GM21515 (cell line): ENCODE results near the gene INSYN2B.
A peak's percentile ranks its signal among the peaks of the same experiment; 100 is the strongest.

ENCODE experiments used
- ATAC-seq: cut with Tn5 transposase; IDR thresholded peaks from one replicate; pipeline ENCODE4 v1.9.1; 2021; ENCODE audit not compliant: unreplicated experiment

The INSYN2B gene

GRCh38 chr5:169895926-169896325, 84.4 kb downstream of the INSYN2B start:
- no peak for ATAC-seq

GRCh38 chr5:169893571-169893970, 86.7 kb downstream of the INSYN2B start:
- ATAC-seq, result no peak

DNA sequence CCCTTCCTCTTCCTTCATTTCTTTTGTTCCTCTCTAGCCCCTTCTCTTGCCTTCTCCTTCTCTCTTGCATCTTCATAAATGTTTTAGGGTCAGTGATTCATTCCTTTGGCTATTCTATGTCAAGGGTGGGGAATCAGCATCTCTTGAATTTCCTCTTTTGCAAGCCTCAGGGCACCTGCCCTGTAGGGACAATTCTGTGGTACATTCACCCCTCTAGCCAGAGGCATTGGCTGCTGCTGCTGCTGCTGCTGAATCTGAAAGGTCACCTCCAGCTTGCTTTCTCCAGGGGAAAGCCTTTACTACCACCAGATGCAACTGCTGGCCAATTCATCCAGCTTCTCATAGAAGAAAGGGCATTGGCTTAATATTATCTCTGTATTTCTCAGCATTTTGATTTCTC, 87.3 kb downstream of the INSYN2B start:
- ATAC-seq, result no peak

DNA sequence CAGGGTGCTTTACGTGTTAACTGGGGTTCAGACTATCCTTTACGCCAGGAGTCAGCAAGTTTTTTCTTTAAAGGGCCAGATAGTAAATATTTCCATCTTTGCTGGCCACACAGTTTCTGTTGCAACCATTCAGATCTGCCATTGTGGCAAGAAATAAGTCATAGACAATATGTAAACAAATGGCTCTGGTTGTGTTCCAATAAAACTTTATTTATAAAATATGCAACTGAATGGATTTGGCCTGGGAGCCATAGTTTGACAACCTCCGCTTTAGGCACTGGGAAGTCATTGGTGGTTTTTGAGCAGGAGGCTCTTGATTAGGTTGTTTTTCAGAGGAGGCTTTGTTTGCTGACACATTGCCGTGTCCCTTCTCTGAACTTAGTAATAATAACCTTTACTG, 90.7 kb downstream of the INSYN2B start:
- no peak for ATAC-seq

GRCh38 chr5:169886677-169887076, 93.6 kb downstream of the INSYN2B start:
- no peak for ATAC-seq

GRCh38 chr5:169886033-169886432, 94.3 kb downstream of the INSYN2B start:
- peak; percentile 48 for ATAC-seq

GRCh38 chr5:169881702-169882303, 98.5 kb downstream of the INSYN2B start:
- ATAC-seq, result no peak

DNA sequence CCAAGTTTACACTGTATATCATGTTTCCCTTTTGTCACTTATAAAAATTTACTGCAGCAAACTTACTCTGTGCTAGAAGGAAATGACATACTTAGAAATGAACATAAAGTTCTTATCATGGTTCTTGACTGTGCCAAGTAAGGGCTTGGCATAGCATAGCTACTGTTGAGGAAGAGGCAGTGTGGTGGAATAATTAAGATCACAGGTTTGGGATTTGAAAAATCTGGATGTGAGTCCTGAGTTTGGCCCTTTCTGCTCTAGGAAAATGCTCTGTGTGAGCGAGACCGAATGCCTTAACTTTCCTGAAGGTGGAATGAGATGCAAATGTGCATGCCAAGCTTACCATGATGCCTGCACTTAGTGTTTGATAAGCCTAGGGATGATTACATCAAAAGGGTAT, 99.5 kb downstream of the INSYN2B start:
- ATAC-seq, result no peak

GRCh38 chr5:169880012-169880663, 100.2 kb downstream of the INSYN2B start:
- ATAC-seq, result peak; percentile 48

DNA sequence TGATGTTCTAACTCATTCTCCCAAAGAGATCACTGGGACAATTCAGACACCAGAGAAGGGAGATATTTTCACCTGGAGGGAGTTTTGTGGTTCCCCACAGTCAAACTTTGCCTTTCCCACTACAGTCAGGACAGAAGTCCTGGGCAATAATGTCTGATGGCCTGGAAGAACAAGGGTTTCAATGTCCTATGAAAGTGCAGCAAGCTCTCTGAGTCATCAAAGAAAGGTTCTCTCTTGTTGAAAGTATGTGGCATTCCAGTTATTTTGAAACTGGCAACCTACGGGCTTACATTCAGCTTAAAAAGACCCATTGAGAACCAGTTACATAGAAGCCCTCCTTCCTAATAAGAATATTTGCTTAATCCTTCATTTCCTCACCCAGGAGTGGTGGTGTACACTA, 103.9 kb downstream of the INSYN2B start:
- ATAC-seq, result no peak

DNA sequence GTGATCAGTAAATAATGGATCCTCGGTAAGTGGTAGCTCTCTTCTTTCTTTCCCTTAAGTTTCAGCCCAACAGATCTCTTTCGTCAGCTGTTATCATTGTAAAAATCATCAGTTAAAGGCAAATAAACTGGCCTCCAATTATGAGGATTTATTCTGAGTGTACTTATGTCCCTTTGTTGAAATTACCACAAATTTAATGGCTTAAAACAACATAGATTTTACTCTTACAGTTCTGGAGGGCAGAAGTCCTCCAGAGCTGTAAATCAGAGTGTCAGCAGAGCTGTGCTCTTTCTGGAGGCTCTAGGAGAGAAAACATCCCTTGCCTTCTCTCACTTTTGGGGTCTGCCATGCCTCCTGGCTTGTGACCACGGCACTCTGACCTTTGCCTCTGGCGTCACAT, 104.6 kb downstream of the INSYN2B start:
- no peak for ATAC-seq

DNA sequence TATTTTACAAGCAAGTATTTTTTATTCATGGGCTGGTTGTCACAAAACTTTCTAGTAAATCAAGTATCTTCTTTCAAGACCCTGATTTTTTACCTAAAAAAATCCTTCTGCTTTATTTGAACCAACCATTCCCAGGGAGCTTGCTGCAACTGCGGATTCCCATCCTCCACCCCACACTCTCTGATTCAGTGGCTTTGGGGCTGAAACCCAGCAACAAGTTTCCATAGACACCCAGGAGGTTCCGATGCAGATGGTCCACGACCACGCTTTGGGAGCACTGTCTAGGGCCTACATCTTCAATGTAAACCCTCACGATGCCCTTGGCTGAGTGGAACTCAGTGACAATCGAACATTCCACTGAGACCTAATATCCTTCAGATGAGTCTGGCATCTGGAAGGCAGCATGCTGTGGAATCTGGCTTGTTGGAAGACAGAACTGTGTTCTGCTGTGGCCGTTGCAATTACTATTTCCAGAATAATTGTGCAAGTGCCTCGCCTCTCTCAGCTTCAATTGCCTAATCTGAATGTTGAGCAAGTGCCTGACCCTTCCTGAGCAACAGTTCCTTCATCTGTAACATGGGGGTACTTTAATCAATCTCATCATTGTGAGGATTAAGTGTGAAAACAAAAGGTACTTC, 105.1 kb downstream of the INSYN2B start:
- ATAC-seq, result no peak

DNA sequence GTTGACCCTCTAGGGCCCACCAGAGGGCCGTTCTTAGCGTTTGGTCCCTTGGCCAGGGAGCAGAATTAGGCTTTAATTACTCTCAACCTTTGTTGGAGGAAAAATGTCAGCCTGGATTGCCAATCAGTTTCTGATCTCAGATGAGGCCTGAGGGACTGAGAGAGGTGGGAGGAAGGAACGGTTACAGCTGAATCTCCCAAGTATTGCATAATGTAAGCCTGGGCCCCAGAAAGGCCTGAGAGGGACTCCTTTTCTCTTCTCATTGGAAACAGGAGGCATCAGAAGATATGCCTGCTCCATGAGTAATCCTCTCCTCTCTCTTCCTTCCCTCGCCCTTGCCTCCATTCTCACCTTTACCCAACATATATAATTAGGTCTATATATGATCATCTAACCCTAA, 105.7 kb downstream of the INSYN2B start:
- ATAC-seq, result no peak

DNA sequence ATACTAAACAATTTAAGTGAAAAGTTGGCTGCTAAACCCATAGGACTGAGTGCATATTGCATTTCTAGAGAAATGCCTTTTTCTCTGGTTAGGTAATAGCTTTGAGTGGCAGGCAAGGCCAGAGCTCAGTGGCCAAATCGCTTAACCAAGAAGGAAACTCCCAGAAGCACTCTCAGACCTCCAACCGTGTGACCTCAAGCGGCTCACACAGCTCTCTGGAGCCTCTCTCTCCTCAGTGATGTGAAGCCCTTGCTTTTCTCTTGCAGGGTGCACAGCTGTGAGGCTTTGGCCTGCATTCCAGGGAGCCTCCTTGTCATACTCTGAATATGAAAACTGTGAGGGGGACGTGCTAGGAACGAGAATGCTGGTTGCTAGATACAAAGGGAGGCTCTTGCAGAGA, 106.7 kb downstream of the INSYN2B start:
- ATAC-seq, result no peak

DNA sequence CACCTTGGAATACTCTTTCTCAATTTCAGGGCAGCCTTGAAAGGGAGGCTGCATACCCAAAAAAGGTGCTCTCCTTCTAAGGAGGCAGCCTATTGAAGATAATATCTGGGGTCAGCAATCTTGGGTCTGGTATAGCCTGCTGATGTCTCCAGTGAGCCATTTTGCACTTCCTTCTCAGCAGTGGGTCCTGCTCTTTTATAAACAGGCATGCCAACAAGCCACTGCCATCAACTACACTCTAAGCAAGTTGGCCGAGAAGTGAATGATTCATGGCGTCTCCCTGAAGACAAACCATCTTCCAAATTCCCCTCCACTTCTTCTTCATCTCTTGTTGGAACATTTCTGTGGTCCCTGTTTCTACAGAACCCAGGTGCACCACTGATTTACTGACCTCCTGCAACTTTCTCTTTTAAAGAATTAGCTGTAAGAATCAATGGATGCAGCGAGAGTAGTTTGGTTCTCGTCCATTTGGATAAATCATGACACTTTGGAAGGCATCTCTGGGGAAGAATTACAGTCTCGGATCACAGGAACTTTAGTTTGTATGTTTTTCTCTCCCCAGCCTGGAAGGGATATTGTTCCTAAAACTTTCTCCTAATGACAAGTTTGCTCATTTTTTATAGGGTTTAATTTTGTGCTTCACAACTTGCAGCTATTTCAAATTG, 108.3 kb downstream of the INSYN2B start:
- no peak for ATAC-seq

GRCh38 chr5:169870211-169870610, 110.1 kb downstream of the INSYN2B start:
- ATAC-seq, result no peak

DNA sequence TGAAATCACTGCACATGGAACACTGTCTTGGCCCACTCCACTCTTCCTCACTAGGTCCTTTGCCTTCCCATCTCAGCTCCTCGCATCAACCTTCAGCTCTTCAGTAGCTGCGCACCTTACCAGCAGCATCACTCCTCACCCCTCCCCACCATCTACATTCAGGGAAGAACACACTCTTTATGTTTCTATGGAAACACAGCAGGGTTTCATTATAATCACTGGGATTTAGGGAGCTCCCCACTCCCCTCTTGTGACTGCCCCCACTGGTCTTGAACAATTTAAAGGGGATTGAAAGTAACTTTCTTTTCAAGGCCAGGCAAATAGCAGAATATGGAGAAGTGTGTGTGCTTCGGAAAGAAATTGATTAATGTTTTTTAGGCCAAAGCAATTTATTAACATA, 111.2 kb downstream of the INSYN2B start:
- ATAC-seq, result no peak

GRCh38 chr5:169867347-169867746, 112.9 kb downstream of the INSYN2B start:
- ATAC-seq, result no peak

DNA sequence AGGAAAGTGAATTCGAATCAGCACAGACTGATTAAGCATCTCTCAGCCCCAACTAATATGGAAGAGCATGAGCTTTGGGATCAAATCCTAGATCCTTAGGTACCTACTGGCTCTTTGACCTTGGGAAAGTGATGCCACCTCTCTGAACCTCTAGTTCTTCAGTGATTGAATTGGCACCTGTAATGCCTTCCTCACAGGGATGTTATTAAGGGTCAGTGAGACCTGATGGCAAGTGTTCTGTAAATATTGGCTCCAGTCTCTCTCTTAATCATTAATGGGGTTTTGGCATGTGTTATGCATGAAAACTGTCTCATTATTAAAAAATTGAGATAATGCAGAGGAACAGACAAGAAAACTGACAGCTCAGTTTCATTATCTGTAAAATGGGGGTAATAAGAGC, 115.8 kb downstream of the INSYN2B start:
- ATAC-seq, result no peak

GRCh38 chr5:169862391-169862811, 117.9 kb downstream of the INSYN2B start:
- ATAC-seq, result no peak

- no peak for ATAC-seq
Observed at GRCh38 chr5:169861934-169862333, 118.4 kb downstream of the INSYN2B start.

DNA sequence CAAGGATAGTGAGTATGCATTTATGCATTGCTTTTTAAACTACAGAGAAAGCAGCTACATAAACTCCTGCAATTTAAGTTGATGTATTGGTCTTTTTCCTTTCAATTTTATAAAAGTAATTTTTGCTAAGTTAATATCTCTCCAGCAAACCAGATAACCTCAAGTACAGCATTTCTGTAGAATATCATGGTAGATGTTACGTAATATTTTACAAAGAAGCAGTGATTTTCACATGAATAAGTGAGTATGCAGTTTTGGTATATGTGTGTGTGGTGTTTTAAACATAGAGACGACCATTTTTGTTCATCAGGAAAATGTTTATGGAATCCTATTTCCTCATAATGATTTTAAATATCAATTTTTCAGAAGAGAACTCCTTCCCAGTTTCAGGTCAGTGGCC, 118.9 kb downstream of the INSYN2B start:
- ATAC-seq, result no peak
